Measurements from ENCODE around the gene PDZD8. TPM values are rescaled to one million over a fixed set of nuclear protein-coding genes. Genes with fewer than 3 reads are reported as not detected.

Gene PDZD8
- polyA plus RNA-seq, 1 donor (not counting 4 experiments of a cell fraction or from before 2014, with no cell fraction given) = 24.3 TPM

DNA sequence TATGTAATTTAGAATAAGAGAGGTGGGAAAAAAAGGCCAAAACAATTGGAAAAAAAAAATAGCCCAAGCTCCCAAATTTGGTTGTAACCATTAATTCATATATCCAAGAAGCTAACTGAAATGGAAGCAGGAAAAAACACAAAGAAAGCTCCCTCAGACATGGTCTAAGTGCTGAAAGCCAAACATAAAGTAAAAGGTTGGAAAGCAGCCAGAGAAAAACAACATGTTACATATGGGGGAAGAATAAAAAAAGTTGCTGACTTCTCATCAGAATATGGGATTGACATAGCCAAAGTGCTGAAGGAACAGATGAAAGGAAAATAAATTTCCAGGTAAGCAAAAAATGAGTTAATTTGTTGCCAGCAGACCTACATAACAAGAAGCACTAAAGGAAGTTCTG lies 40.3 kb downstream of the PDZD8 start:
- H2AFZ ChIP-seq (ENCODE audit: control insufficient read depth, low read length) = no peak overlapping the region
- H3K9me1 ChIP-seq (ENCODE audit: control insufficient read depth, extremely low read depth, insufficient read depth, low read length) = no peaks in the 10 kb centered on the region
- no peaks in the 10 kb centered on the region for H3K36me3 ChIP-seq (ENCODE audit: control insufficient read depth in 2 of 2, extremely low read depth in 1 of 2, insufficient read depth in 2 of 2, low read length in 2 of 2)
- H3K4me3 ChIP-seq (ENCODE audit: control insufficient read depth in 2 of 3, extremely low read depth in 1 of 3, insufficient read depth in 2 of 3, low read depth in 1 of 3, low read length in 3 of 3) = no peak overlapping the region
- no peaks in the 10 kb centered on the region for H3K27me3 ChIP-seq (ENCODE audit: control insufficient read depth, extremely low read depth, insufficient read depth, low read length)
- H3K4me1 ChIP-seq (ENCODE audit: control insufficient read depth, extremely low read depth, insufficient read depth, low read length) = no peaks in the 10 kb centered on the region
- no peak for DNase-seq (ENCODE audit: low read depth, low spot score)
- no peak overlapping the region for H3K4me2 ChIP-seq (ENCODE audit: control insufficient read depth, extremely low read depth, insufficient read depth, low read depth, low read length)
- H3K9me3 ChIP-seq (ENCODE audit: control insufficient read depth, low read depth, low read length) = no peaks in the 10 kb centered on the region
- no peak overlapping the region for H3K9ac ChIP-seq (ENCODE audit: control insufficient read depth, extremely low read depth, insufficient read depth, low read length)
- no peaks in the 10 kb centered on the region for H4K20me1 ChIP-seq (ENCODE audit: control insufficient read depth, extremely low read depth, insufficient read depth, low read length)
- no peak for FAIRE-seq
- H3K79me2 ChIP-seq (ENCODE audit: control insufficient read depth, insufficient read depth, low read length) = peaks cover 61% of the 10 kb centered on the region
- TF ChIP-seq CTCF (optimal IDR thresholded peaks at IDR 0.05 in 1 of 3, IDR thresholded peaks at IDR 0.05 in 1 of 3, conservative IDR thresholded peaks at IDR 0.05 in 1 of 3; ENCODE audit: extremely low read depth in 1 of 3, insufficient read depth in 2 of 3, low read length in 3 of 3) = no peak
- no peak for TF ChIP-seq EZH2 (IDR thresholded peaks at IDR 0.05; ENCODE audit: low read length)
- dilution Hi-C loops (cut with MboI; ENCODE audit: extremely low pct_ligation_motif_present, low sequenced_read_pairs) = no loop called here
- no peak overlapping the region for H3K27ac ChIP-seq (ENCODE audit: control insufficient read depth, insufficient read depth, low read length)

DNA sequence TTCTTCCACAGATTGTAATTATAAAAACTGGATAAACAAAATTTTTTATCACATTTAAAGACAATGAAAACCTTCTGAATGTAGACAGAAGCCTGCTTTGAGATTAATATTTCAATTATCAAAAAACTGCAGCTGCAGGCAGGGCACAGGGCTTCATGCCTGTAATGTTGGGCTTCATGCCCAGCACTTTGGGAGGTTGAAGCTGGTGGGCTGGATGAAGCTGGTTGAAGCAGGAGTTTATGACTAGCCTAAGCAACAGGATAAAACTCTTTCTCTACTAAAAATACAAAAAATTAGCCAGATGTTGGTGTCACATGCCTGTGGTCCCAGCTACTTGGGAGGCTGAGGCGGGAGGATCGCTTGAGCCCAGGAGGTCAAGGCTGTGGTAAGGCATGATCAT lies 41.2 kb downstream of the PDZD8 start:
- Histone ChIP-seq H3K9me3 (ENCODE audit: control insufficient read depth, low read depth, low read length) (no peaks in the 10 kb centered on the region), H3K79me2 (ENCODE audit: control insufficient read depth, insufficient read depth, low read length) (peaks cover 61% of the 10 kb centered on the region), H3K4me1 (ENCODE audit: control insufficient read depth, extremely low read depth, insufficient read depth, low read length) (no peaks in the 10 kb centered on the region), H3K4me2 (ENCODE audit: control insufficient read depth, extremely low read depth, insufficient read depth, low read depth, low read length) (no peak overlapping the region), H3K36me3 (ENCODE audit: control insufficient read depth in 2 of 2, extremely low read depth in 1 of 2, insufficient read depth in 2 of 2, low read length in 2 of 2) (no peaks in the 10 kb centered on the region), H3K27ac (ENCODE audit: control insufficient read depth, insufficient read depth, low read length) (no peak overlapping the region), H3K4me3 (ENCODE audit: control insufficient read depth in 2 of 3, extremely low read depth in 1 of 3, insufficient read depth in 2 of 3, low read depth in 1 of 3, low read length in 3 of 3) (no peak overlapping the region), H3K9me1 (ENCODE audit: control insufficient read depth, extremely low read depth, insufficient read depth, low read length) (no peaks in the 10 kb centered on the region), H2AFZ (ENCODE audit: control insufficient read depth, low read length) (no peak overlapping the region), H3K9ac (ENCODE audit: control insufficient read depth, extremely low read depth, insufficient read depth, low read length) (no peak overlapping the region), H4K20me1 (ENCODE audit: control insufficient read depth, extremely low read depth, insufficient read depth, low read length) (no peaks in the 10 kb centered on the region), H3K27me3 (ENCODE audit: control insufficient read depth, extremely low read depth, insufficient read depth, low read length) (no peaks in the 10 kb centered on the region)
- DNase-seq (ENCODE audit: low read depth, low spot score) (no peak), FAIRE-seq (no peak)
- dilution Hi-C loops (cut with MboI; ENCODE audit: extremely low pct_ligation_motif_present, low sequenced_read_pairs) = no loop called here
- no peak for TF ChIP-seq EZH2 (IDR thresholded peaks at IDR 0.05; ENCODE audit: low read length)
- no peak for TF ChIP-seq CTCF (optimal IDR thresholded peaks at IDR 0.05 in 1 of 3, IDR thresholded peaks at IDR 0.05 in 1 of 3, conservative IDR thresholded peaks at IDR 0.05 in 1 of 3; ENCODE audit: extremely low read depth in 1 of 3, insufficient read depth in 2 of 3, low read length in 3 of 3)
